H9 (cell line): ENCODE measurements around the gene WDR37. TPM values are rescaled to one million over a fixed set of nuclear protein-coding genes. Genes with fewer than 3 reads are reported as not detected.

ENCODE experiments used
- DNase-seq: peaks from one replicate; pipeline ENCODE4 v3.0.0-alpha.2; 2017
- H2AFZ ChIP-seq: one replicate; pipeline ENCODE4 v1.6.1; 2013; ENCODE audit warnings: mild to moderate bottlenecking, low read length, control low read depth, moderate library complexity
- H2AK5ac ChIP-seq: 2 replicates; pipeline ENCODE4 v1.6.1; 2013; ENCODE audit warnings: low read length, control low read depth, mixed read lengths; ENCODE audit not compliant: insufficient read length
- H2BK120ac ChIP-seq: one replicate; pipeline ENCODE4 v1.6.1; 2013; ENCODE audit warnings: low read depth, mild to moderate bottlenecking, low read length, control low read depth, inconsistent platforms; ENCODE audit not compliant: poor library complexity, severe bottlenecking
- H2BK12ac ChIP-seq: 2 replicates; pipeline ENCODE4 v1.6.1; 2013; ENCODE audit warnings: low read length, control low read depth, mixed read lengths, low read depth; ENCODE audit not compliant: insufficient read length
- H2BK15ac ChIP-seq: 2 replicates; pipeline ENCODE4 v1.6.1; 2013; ENCODE audit warnings: low read depth, low read length, control low read depth
- H2BK20ac ChIP-seq: one replicate; pipeline ENCODE4 v1.6.1; 2013; ENCODE audit warnings: low read depth, mild to moderate bottlenecking, low read length, control low read depth, inconsistent platforms; ENCODE audit not compliant: poor library complexity, severe bottlenecking
- H2BK5ac ChIP-seq: 2 replicates; pipeline ENCODE4 v1.6.1; 2013; ENCODE audit warnings: low read length, control low read depth, mixed read lengths; ENCODE audit not compliant: insufficient read length
- H3K14ac ChIP-seq: 2 replicates; pipeline ENCODE4 v1.6.1; 2013; ENCODE audit warnings: low read length, control low read depth; ENCODE audit not compliant: insufficient read depth
- H3K18ac ChIP-seq: 2 replicates; pipeline ENCODE4 v1.6.1; 2013; ENCODE audit warnings: low read depth, mild to moderate bottlenecking, mixed read lengths, low read length, control low read depth; ENCODE audit not compliant: insufficient read length
- H3K23ac ChIP-seq: 2 replicates; pipeline ENCODE4 v1.6.1; 2013; ENCODE audit warnings: low read length, control low read depth, mixed read lengths, low read depth; ENCODE audit not compliant: insufficient read length
- H3K23me2 ChIP-seq: 2 replicates; pipeline ENCODE4 v1.6.1; 2013; ENCODE audit warnings: low read depth, mild to moderate bottlenecking, mixed read lengths, low read length, control low read depth; ENCODE audit not compliant: insufficient read length, poor library complexity, severe bottlenecking
- H3K27ac ChIP-seq: 2 replicates; pipeline ENCODE4 v1.5.1; 2013; ENCODE audit warnings: low read length, control low read depth, mixed read lengths, low read depth; ENCODE audit not compliant: insufficient read length
- H3K27me3 ChIP-seq: 2 replicates; pipeline ENCODE4 v1.6.1; 2013; ENCODE audit warnings: low read length, control low read depth, inconsistent platforms; ENCODE audit not compliant: insufficient read depth
- H3K4ac ChIP-seq: 2 replicates; pipeline ENCODE4 v1.6.1; 2013; ENCODE audit warnings: low read depth, mild to moderate bottlenecking, control low read depth, inconsistent platforms, low read length, moderate library complexity
- H3K4me1 ChIP-seq: 2 replicates; pipeline ENCODE4 v1.6.1; 2013; ENCODE audit warnings: low read length, control low read depth, inconsistent platforms; ENCODE audit not compliant: insufficient read depth
- H3K4me2 ChIP-seq: 2 replicates; pipeline ENCODE4 v1.6.1; 2013; ENCODE audit warnings: low read length, control low read depth, mixed read lengths; ENCODE audit not compliant: insufficient read length, insufficient read depth
- H3K56ac ChIP-seq: 2 replicates; pipeline ENCODE4 v1.6.1; 2013; ENCODE audit warnings: low read depth, mild to moderate bottlenecking, mixed read lengths, low read length, control low read depth; ENCODE audit not compliant: insufficient read length
- H3K79me1 ChIP-seq: 2 replicates; pipeline ENCODE4 v1.6.1; 2013; ENCODE audit warnings: low read depth, mild to moderate bottlenecking, moderate library complexity, low read length, control low read depth, inconsistent platforms; ENCODE audit not compliant: insufficient read depth, poor library complexity, severe bottlenecking
- H3K79me2 ChIP-seq: 2 replicates; pipeline ENCODE4 v1.6.1; 2013; ENCODE audit warnings: low read length, control low read depth, inconsistent platforms; ENCODE audit not compliant: insufficient read depth
- H3K9ac ChIP-seq: 2 replicates; pipeline ENCODE4 v1.6.1; 2013; ENCODE audit warnings: low read length, control low read depth, mixed read lengths; ENCODE audit not compliant: insufficient read length; ENCODE audit errors: extremely low read depth
- H3K9me3 ChIP-seq: one replicate; pipeline ENCODE4 v1.6.1; 2013; ENCODE audit warnings: low read depth, low read length, inconsistent platforms; ENCODE audit not compliant: control insufficient read depth
- H3T11ph ChIP-seq: one replicate; pipeline ENCODE4 v1.6.1; 2013; ENCODE audit warnings: mild to moderate bottlenecking, low read length, control low read depth, inconsistent platforms
- H4K20me1 ChIP-seq: one replicate; pipeline ENCODE4 v1.6.1; 2013; ENCODE audit not compliant: control insufficient read depth, insufficient read length, insufficient read depth
- H4K5ac ChIP-seq: 2 replicates; pipeline ENCODE4 v1.6.1; 2013; ENCODE audit warnings: low read depth, mild to moderate bottlenecking, mixed read lengths, low read length, control low read depth; ENCODE audit not compliant: insufficient read length
- H4K8ac ChIP-seq: replicated peaks from 2 replicates; pipeline ENCODE4 v1.6.1; 2013; ENCODE audit warnings: low read length, control low read depth, mixed read lengths, low read depth; ENCODE audit not compliant: insufficient read length
- H4K91ac ChIP-seq: 2 replicates; pipeline ENCODE4 v1.6.1; 2013; ENCODE audit warnings: low read depth, mild to moderate bottlenecking, moderate library complexity, mixed read lengths, low read length, control low read depth; ENCODE audit not compliant: insufficient read length
- H3K27ac Mint-ChIP-seq, 3 experiments: 2 replicates in 2 of 3; 3 replicates in 1 of 3; pipeline ENCODE4 v1.8.0; 2020 to 2021; ENCODE audit warnings: mixed read lengths in 3 of 3, mild to moderate bottlenecking in 1 of 3, moderate library complexity in 1 of 3
- H3K27me3 Mint-ChIP-seq: 2 replicates; pipeline ENCODE4 v1.8.0; 2021; ENCODE audit warnings: low read depth, mild to moderate bottlenecking, moderate library complexity, mixed read lengths
- H3K36me3 Mint-ChIP-seq, 3 experiments: 2 replicates in 2 of 3; 3 replicates in 1 of 3; pipeline ENCODE4 v1.8.0; 2020 to 2021; ENCODE audit warnings: low read depth in 3 of 3, mixed read lengths in 3 of 3; ENCODE audit not compliant: insufficient read depth in 1 of 3
- H3K4me1 Mint-ChIP-seq, 2 experiments: 2 replicates each; pipeline ENCODE4 v1.8.0; 2020; ENCODE audit warnings: mixed read lengths in 2 of 2
- H3K4me3 Mint-ChIP-seq, 2 experiments: 2 replicates in 1 of 2; 3 replicates in 1 of 2; pipeline ENCODE4 v1.8.0; 2020 to 2021; ENCODE audit warnings: mild to moderate bottlenecking in 2 of 2, mixed read lengths in 2 of 2, moderate library complexity in 1 of 2
- H3K9me3 Mint-ChIP-seq, 2 experiments: 2 replicates in 1 of 2; 3 replicates in 1 of 2; pipeline ENCODE4 v1.8.0; 2020; ENCODE audit warnings: mild to moderate bottlenecking in 2 of 2, mixed read lengths in 2 of 2, moderate library complexity in 1 of 2
- CTCF ChIP-seq: fragments of 200-600 bp; sonication (generic); conservative IDR thresholded peaks from 3 replicates; pipeline ENCODE4 v1.8.0; 2021; ENCODE audit warnings: antibody characterized with exemption, mild to moderate bottlenecking
- WGBS: extraction: QIAGEN DNeasy Blood & Tissue Kit; methylation state at CpG from one replicate; pipeline ENCODE4 v1.1.7; 2013; ENCODE audit warnings: missing lambda C conversion rate, low lambda C conversion rate, mixed read lengths; ENCODE audit not compliant: insufficient read length; ENCODE audit errors: extremely low coverage; 5-methylcytosine and 5-hydroxymethylcytosine counted together
- total RNA-seq: library from RNA; stranded (reverse); gene quantifications from 2 replicates; pipeline ENCODE4 v1.2.1, GENCODE V29; 2021

The WDR37 gene
- total RNA-seq, 1 experiment from 2014 or later, result 13.1 TPM

DNA sequence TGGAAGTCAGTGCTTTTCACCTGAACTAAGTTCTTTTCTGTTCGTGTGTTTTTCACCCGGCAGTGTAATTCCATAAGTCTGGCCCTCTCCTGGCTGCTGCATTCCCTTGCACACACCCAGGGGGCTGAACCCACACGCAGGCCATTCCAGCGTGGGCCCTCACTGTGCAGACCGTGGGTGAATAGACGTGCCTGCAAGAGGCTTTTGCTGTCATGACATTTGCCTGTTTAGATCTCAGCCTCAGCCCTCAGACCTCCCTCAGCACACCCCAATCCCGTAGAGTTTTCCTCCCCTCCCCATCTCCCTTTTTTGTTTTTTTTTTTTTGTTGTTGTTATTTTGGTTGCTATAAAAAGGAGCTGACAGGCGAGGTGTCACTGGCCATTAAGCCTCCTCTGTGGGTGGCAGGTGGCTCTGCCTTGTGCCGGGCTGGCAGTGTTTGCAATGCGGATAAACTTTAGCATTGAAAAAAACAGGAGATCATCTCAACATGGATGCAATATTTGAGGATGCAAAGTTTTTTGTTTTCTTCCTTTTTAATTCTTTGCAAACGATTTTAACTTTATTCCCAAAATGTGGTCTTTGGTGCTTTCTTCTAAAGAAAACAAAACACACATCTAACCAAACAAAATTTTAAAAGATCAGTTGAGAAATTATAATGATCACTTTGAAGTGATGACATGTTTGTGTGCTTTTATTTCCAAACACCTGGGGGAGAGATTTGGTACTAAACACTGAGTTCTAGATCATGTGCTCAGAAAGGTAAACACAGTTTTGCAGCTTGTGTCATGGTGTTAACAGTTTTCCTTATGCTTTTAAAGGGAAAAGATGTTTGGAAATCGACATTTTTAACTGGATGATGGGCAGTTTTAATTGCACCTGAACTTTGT is 58.8 kb downstream of the WDR37 start:
- Mint-ChIP-seq H3K27ac (peak overlapping the region in 2 of 3 experiments; percentile 8 to 46; a peak in 2 of 7 replicates), H3K36me3 (peaks cover 13 to 51% (median 44%) of the 10 kb centered on the region in 3 experiments), H3K4me1 (peaks cover 20 to 29% of the 10 kb centered on the region in 2 experiments), H3K4me3 (no peak overlapping the region), H3K9me3 (peaks cover 0 to 2% of the 10 kb centered on the region in 2 experiments; a peak in 2 of 5 replicates), H3K27me3 (no peaks in the 10 kb centered on the region)
- Histone ChIP-seq H3K4me1 (peaks cover 2% of the 10 kb centered on the region; the same call in 1 of the 2 replicates), H3K27ac (no peak overlapping the region), H2BK15ac (no peak overlapping the region), H4K5ac (no peak overlapping the region), H3K23ac (no peak overlapping the region), H3K4ac (no peak overlapping the region), H2BK5ac (no peak overlapping the region), H3K9me3 (no peaks in the 10 kb centered on the region), H3K23me2 (no peaks in the 10 kb centered on the region), H4K91ac (no peak overlapping the region), H2BK120ac (no peak overlapping the region), H2AFZ (no peak overlapping the region), H3K56ac (no peak overlapping the region), H3K4me2 (no peak overlapping the region), H3K79me1 (no peaks in the 10 kb centered on the region), H3K79me2 (no peaks in the 10 kb centered on the region), H3T11ph (no peak overlapping the region), H2BK12ac (no peak overlapping the region), H3K27me3 (no peaks in the 10 kb centered on the region), H3K14ac (no peak overlapping the region), H4K20me1 (no peaks in the 10 kb centered on the region), H2AK5ac (no peak overlapping the region), H3K18ac (no peak overlapping the region), H3K9ac (no peak overlapping the region), H4K8ac (no peak overlapping the region), H2BK20ac (no peak overlapping the region)
- no peak for DNase-seq
- TF ChIP-seq CTCF, result no peak
- no CpG with 5 or more reads among the region's 12 CpGs for WGBS
